Measurements from ENCODE around the gene ACTR1A. TPM values are rescaled to one million over a fixed set of nuclear protein-coding genes. Genes with fewer than 3 reads are reported as not detected.

ACTR1A gene
- total and polyA plus RNA-seq, 9 of the 15 experiments (the other 6 are each of a cell fraction or from before 2014, with no cell fraction given): 36.3 to 77.2 (median 49.6) TPM

GRCh38 chr10:102545997-102546396, 43.5 kb upstream of the ACTR1A start (continued):
- TF ChIP-seq REST (IDR thresholded peaks at IDR 0.05; ENCODE audit: borderline replicate concordance): no peak
- no peak for TF ChIP-seq REST (CRISPR knock-in tag; IDR thresholded peaks at IDR 0.05; ENCODE audit: low read depth)
- no peak for TF ChIP-seq KDM2B (CRISPR knock-in tag; IDR thresholded peaks at IDR 0.05)
- TF ChIP-seq FOXP4 (CRISPR knock-in tag; IDR thresholded peaks at IDR 0.05; ENCODE audit: borderline replicate concordance): no peak
- no peak for TF ChIP-seq TAF15 (IDR thresholded peaks at IDR 0.05; ENCODE audit: low read depth, low read length)
- TF ChIP-seq HBP1 (CRISPR knock-in tag; IDR thresholded peaks at IDR 0.05): no peak
- TF ChIP-seq ZNF124 (CRISPR knock-in tag; IDR thresholded peaks at IDR 0.05): no peak
- TF ChIP-seq KDM1A (IDR thresholded peaks at IDR 0.05): no peak
- no peak for TF ChIP-seq ZSCAN32 (CRISPR knock-in tag; IDR thresholded peaks at IDR 0.05)
